ENCODE results near the gene CRELD2. TPM values are rescaled to one million over a fixed set of nuclear protein-coding genes. Genes with fewer than 3 reads are reported as not detected.

CRELD2 gene
- total RNA-seq, 2 experiments from 2014 or later, result 21.2 to 23.3 TPM

DNA sequence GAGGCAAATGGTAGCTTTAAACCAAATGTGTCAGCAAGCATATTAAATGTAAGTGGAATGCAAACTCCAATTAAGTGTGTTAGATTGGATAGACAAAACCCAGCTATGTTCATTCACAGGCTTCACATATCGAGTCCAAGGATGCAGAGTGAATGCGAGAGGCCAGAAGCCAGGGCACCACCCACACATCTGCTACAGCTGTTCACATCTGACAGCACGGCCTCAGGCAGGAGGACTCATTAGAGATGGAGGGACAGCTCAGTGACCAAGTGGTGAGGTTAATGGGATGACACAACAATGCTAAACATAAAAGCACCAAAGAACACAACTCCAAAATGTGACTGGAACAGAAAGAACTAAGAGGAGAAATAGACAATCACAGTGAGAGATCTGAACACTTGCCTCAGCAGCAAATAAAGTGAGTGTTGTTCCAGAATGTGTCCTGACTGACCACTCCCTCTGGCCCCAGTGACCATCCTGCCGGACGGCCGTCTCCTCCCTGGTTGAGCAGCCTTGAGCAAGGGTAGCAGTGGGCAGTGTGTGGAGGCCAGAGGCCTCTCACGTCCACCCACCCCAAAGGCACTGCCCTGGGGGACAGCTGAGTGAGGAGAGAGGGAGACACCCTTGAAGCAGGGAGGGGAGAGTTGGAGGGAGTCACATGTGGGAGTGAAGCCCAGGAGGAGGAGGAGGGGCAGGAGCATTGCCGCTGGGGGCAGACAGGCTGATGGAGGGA lies 23.9 kb upstream of the CRELD2 start:
- Mint-ChIP-seq H3K27me3 (no peaks in the 10 kb centered on the region), H3K27ac (no peak overlapping the region), H3K36me3 (ENCODE audit: low read depth) (peaks cover 51% of the 10 kb centered on the region), H3K4me1 (ENCODE audit: low read depth) (peaks cover 5% of the 10 kb centered on the region), H3K9me3 (peaks cover 4% of the 10 kb centered on the region), H3K4me3 (no peak overlapping the region)
- H3K36me3 ChIP-seq (ENCODE audit: insufficient read depth, low read length), result peaks cover 13% of the 10 kb centered on the region
- POLR2A ChIA-PET, result no interaction called here
- no peaks in the 10 kb centered on the region for H3K4me1 ChIP-seq (ENCODE audit: insufficient read depth, low read length)
- no peaks in the 10 kb centered on the region for H3K27me3 ChIP-seq (ENCODE audit: control insufficient read depth in 1 of 2, insufficient read depth in 2 of 2, low read length in 2 of 2)
- DNase-seq (no peak), ATAC-seq (ENCODE audit: poor library complexity) (no peak)
- H3K27ac ChIP-seq (ENCODE audit: low read depth in 1 of 2, low read length in 2 of 2), result no peak overlapping the region
- H3K4me3 ChIP-seq (ENCODE audit: low read length), result no peak overlapping the region
- intact Hi-C loops (cut with DNase I, micrococcal nuclease), result no loop called here
- TF ChIP-seq, protein P1, sequence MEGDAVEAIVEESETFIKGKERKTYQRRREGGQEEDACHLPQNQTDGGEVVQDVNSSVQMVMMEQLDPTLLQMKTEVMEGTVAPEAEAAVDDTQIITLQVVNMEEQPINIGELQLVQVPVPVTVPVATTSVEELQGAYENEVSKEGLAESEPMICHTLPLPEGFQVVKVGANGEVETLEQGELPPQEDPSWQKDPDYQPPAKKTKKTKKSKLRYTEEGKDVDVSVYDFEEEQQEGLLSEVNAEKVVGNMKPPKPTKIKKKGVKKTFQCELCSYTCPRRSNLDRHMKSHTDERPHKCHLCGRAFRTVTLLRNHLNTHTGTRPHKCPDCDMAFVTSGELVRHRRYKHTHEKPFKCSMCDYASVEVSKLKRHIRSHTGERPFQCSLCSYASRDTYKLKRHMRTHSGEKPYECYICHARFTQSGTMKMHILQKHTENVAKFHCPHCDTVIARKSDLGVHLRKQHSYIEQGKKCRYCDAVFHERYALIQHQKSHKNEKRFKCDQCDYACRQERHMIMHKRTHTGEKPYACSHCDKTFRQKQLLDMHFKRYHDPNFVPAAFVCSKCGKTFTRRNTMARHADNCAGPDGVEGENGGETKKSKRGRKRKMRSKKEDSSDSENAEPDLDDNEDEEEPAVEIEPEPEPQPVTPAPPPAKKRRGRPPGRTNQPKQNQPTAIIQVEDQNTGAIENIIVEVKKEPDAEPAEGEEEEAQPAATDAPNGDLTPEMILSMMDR (IDR thresholded peaks at IDR 0.05), result no peak
- H3K9me3 ChIP-seq (ENCODE audit: control insufficient read depth in 1 of 2, insufficient read depth in 1 of 2, low read length in 2 of 2), result peaks cover 0 to 23% of the 10 kb centered on the region in 2 experiments
- CTCF ChIA-PET, result no interaction called here

DNA sequence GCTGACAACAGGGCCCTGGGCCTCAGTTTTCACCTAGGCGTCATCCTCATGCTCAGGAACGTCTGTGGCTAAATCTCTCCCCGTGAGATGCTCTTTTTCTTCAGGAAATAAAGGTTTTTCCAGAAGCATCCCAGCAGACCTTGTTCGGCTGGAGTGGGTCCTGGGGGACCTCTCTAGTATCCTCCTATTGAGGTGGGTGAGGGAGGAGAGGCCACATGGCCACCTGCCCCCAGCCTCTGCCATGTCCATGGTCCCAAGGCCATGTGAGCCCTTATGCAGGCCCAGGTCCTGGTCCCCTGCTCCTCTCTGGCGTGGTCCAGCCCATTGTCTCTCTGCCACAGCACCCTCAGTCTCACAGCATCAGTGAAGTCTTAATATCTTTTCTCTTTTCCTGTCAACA lies 22.2 kb upstream of the CRELD2 start:
- H3K36me3 Mint-ChIP-seq (ENCODE audit: low read depth), result peaks cover 48% of the 10 kb centered on the region
- H3K4me3 Mint-ChIP-seq, result no peak overlapping the region
- H3K36me3 ChIP-seq (ENCODE audit: insufficient read depth, low read length), result peaks cover 15% of the 10 kb centered on the region
- H3K27ac Mint-ChIP-seq, result no peak overlapping the region
- TF ChIP-seq, protein P1 (IDR thresholded peaks at IDR 0.05), result no peak
- H3K27ac ChIP-seq (ENCODE audit: low read depth in 1 of 2, low read length in 2 of 2), result no peak overlapping the region
- DNase-seq, result no peak
- H3K9me3 Mint-ChIP-seq, result peaks cover 3% of the 10 kb centered on the region
- H3K27me3 ChIP-seq (ENCODE audit: control insufficient read depth in 1 of 2, insufficient read depth in 2 of 2, low read length in 2 of 2), result no peaks in the 10 kb centered on the region
- ChIA-PET CTCF (no interaction called here), POLR2A (no interaction called here)
- H3K4me3 ChIP-seq (ENCODE audit: low read length), result no peak overlapping the region
- H3K27me3 Mint-ChIP-seq, result no peaks in the 10 kb centered on the region
- H3K4me1 Mint-ChIP-seq (ENCODE audit: low read depth), result peaks cover 4% of the 10 kb centered on the region
- no peaks in the 10 kb centered on the region for H3K4me1 ChIP-seq (ENCODE audit: insufficient read depth, low read length)
- intact Hi-C loops (cut with DNase I, micrococcal nuclease), result no loop called here
- H3K9me3 ChIP-seq (ENCODE audit: control insufficient read depth in 1 of 2, insufficient read depth in 1 of 2, low read length in 2 of 2), result peaks cover 0 to 18% of the 10 kb centered on the region in 2 experiments
- ATAC-seq (ENCODE audit: poor library complexity), result no peak

DNA sequence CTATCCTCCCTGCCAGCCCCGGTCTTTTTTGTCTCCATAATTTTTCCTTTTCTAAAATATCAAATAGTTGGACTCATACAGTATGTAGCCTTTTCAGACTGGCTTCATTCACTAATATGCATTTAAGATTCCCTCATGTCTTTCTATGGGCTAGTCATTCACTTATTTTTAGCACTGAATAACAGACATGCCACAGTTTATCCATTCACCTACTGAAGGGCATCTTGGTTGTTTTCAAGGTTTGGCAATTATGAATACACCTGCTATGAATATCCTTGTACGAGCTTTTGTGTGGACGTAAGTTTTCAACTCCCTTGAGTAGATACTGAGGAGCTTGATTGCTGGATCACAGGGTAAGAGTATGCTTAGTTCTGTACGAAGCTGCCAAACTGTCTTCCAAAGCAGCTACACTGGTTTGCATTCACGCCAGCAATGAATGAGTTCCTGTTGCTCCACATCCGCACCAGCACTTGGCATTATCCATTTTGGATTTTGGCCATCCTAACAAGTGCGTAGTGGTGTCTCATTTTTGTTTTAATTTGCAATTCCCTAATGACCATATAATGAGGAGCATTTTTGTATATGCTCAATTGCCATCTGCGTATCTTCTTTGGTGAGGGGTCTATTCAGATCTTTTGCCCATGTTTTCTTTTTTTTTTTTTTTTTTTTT lies 21.3 kb upstream of the CRELD2 start:
- Mint-ChIP-seq H3K9me3 (no peaks in the 10 kb centered on the region), H3K27ac (no peak overlapping the region), H3K36me3 (ENCODE audit: low read depth) (peaks cover 48% of the 10 kb centered on the region), H3K4me1 (ENCODE audit: low read depth) (no peaks in the 10 kb centered on the region), H3K27me3 (no peaks in the 10 kb centered on the region), H3K4me3 (no peak overlapping the region)
- no peak for ATAC-seq (ENCODE audit: poor library complexity)
- no peaks in the 10 kb centered on the region for H3K27me3 ChIP-seq (ENCODE audit: control insufficient read depth in 1 of 2, insufficient read depth in 2 of 2, low read length in 2 of 2)
- peaks cover 24% of the 10 kb centered on the region for H3K36me3 ChIP-seq (ENCODE audit: insufficient read depth, low read length)
- intact Hi-C loops (cut with DNase I, micrococcal nuclease), result no loop called here
- TF ChIP-seq, protein P1 (IDR thresholded peaks at IDR 0.05), result no peak
- no peak overlapping the region for H3K27ac ChIP-seq (ENCODE audit: low read depth in 1 of 2, low read length in 2 of 2)
- POLR2A ChIA-PET, result no interaction called here
- H3K9me3 ChIP-seq (ENCODE audit: control insufficient read depth in 1 of 2, insufficient read depth in 1 of 2, low read length in 2 of 2), result peaks cover 0 to 16% of the 10 kb centered on the region in 2 experiments
- CTCF ChIA-PET, result no interaction called here
- H3K4me1 ChIP-seq (ENCODE audit: insufficient read depth, low read length), result no peaks in the 10 kb centered on the region
- no peak overlapping the region for H3K4me3 ChIP-seq (ENCODE audit: low read length)
- DNase-seq, result no peak

Data from CD4-positive, alpha-beta T cell (primary cell).